HG03432 (cell line): ENCODE data around the gene ZNF616.

Source experiments
- ATAC-seq: cut with Tn5 transposase; IDR thresholded peaks from one replicate; pipeline ENCODE4 v1.9.1; 2021; ENCODE audit warnings: mild to moderate bottlenecking, moderate library complexity; ENCODE audit not compliant: unreplicated experiment

ZNF616 gene

DNA sequence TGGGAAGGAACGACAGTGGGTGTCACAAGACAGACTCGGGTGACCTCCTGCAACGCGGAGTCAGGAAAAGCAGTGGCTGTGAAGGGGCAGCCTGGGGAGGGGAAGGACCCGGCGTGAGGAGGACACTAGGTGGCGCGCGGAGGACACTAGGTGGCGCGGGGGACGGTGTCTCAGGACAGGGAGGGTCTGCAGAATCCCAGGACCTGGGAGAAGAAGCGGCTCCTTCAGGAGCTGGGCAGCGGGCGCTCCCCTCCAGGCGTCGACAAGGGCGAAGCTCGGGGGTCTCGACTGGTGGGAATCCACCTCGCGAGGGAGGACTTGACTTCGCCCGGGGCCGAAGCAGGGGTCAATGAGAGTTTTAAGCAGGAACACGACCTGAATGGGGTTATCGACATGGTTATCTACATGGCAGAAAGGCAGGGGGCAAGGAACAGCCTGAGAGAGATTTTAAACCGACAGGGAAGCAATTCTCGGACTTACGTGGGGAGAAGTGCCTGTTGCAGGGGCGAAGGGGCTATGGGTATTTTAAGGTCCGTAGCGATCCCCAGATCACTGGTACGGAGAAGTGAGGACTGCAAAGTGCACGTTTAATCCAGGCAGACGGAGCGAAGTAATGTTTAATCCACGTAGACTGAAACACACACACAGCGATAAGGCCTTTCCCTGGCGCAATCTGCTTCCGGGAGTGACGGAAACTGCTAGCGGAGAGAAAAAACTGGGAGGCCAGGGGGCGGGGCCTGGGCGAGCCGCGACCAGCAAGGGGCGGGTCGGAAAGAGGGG lies at the start of gene ZNF616:
Gene ZNF616 (minus strand): TSS at position 687 of the 780 bp plus-strand sequence. CDS start 9,426 bp downstream, outside the sequence.
- peak; percentile 69 for ATAC-seq

DNA sequence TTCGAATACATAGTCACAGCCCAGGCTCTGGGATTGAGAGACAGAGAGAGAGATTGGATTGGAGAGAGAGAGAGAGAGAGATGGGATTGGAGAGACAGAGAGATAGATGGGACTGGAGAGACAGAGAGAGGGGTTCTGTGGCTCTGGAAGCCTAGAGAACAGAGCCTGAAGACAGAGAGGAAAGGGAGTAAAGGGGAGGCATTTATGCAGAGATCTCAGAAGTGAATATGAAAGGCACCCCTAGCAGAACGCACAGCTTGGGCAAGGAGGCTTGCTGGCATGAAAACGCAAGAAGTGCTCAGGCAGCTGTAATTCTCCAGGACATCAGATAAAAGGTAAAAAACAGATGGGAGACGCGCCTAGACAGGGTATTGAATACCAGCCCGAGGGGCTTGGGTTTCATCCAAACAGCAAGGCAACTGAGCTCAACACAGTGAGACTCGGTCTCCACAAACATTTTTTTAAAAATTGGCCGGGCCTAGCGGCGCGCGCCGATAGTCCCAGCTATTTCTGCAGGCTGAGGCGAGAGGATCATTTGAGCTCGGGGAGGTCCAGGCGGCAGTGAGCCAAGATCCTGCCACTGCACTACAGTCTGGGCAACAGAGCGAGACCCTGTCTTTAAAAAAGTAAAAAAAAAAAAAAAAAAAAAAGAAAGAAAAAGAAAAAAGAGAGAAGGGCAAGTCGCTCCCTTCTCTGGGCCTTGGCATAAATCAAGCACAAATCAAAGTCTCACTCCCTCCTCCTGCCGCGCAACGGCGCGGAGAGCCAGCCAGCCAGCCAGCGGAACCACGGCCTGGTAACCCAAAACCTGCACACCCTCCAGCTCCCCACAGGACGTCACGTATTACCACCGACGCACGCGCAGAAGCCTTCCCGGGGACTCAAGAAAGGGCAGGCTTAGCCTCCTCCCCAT lies 49.3 kb upstream of the ZNF616 start:
- ATAC-seq: peak; percentile 3

DNA sequence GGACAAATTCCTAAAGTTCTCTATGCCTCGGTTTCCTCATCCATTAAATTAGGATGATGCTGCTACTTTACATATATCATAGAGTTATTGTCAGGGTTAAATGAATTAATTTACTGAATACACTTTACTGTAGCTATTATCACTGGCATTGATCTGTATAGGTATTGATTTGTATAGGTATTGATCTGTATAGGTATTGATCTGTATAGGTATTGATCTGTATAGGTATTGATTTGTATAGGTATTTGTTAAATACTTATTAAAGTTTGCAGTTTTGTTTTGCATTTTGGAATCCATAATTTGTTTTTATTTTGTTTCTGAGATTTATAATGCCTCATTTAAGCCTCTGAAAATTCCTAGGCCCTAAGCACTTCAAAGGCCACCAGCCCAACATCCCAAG lies 47.7 kb upstream of the ZNF616 start:
- no peak for ATAC-seq

DNA sequence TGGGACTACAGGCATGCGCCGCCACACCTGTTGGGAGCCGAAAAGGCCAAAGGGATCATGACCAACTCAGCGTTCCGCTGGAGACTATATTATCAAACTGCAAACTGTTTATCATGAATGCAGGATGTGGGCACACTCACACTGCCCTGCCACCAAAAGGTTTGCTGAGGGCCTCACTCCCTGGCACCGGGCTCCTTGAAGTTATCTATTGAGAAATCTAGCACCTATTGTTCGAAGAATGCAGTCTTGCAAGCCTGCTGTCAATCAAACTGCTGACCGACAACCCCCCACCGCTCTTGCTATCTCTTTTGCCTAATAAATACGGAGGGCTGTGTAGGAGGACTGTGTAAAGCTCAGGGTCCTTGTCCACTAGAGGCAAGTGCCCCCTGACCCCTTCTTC lies 36.8 kb upstream of the ZNF616 start:
- no peak for ATAC-seq

DNA sequence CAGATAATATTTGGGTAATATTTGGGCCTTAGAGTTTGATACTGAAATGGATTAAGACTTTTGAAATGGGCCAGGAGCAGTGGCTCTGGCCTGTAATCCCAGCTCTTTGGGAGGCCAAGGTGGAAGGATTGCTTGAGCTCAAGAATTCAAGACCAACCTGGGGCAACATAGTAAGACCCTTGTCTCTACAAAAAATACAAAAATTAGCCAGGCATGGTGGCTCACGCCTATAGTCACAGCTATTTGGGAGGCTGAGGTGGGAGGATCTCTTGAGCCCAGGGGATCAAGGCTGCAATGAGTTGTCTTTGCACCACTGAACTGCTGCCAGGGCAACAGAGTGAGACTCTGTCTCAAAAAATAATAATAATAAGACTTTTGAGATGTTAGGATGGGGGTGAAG lies 32.6 kb upstream of the ZNF616 start:
- no peak for ATAC-seq

DNA sequence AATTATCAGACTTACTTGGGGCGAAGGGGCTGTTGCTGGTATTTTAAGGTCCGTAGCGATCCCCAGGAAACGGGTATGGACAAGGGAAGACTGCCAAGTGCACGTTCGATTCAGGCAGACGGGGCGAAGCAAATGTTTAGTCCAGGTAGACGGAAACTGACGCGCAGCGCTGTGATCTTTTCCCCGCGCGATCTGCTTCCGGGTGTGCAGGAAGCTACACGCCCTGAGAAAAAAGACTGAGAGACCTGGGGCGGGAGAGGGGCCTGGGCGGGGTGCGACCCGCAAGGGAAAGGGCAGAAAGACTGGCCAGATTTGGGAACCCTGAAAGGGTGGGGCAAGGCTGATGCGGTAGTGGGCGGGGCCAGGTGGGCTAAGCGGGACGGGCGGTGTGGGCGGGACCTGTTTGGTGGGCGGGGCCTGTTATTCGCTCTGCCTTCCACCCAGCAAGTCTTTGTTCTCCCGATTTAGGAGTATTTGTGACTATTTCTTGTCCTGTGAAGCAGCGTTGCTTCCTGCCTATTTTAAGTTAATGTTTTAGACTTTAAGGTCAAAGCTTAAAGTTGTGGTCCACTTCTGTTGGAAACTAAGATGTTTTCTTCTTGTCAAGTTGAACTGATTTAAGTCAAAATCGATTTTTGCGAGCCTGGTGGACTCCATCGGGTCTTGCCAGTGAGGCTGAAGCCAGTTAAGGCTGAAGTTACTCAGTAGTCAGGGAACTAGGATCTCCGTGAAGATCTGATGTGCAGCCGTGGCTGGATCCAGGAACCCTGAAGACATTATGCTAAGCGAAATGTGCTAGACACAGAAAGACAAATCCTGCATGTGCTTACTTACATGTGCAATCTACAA lies 31.8 kb upstream of the ZNF616 start, which contains the start of gene ZNF836:
Gene ZNF836 (minus strand): TSS at position 301 of the 849 bp plus-strand sequence. CDS start 3,549 bp downstream, outside the sequence.
- ATAC-seq: peak; percentile 74

DNA sequence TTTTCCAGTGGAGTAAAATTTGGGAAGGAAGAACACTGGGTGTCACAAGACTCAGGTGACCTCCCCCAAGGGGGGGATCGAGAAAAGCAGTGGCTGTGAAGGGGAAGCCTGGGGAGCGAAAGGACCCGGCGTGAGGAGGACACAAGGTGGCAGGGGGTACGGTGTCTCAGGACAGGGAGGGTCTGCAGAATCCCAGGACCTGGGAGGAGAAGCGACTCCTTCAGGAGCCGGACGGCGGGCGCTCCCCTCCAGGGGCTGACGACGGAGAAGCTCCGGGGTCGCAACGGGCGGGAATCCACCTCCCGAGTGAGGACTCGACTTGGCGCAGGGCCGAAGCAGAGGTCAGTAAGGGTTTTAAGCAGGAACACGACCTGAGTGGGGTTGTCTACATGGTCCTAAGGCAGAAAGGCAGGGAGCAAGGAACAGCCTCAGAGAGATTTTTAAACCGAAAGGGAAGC lies 31.2 kb upstream of the ZNF616 start:
- ATAC-seq: peak; percentile 22

DNA sequence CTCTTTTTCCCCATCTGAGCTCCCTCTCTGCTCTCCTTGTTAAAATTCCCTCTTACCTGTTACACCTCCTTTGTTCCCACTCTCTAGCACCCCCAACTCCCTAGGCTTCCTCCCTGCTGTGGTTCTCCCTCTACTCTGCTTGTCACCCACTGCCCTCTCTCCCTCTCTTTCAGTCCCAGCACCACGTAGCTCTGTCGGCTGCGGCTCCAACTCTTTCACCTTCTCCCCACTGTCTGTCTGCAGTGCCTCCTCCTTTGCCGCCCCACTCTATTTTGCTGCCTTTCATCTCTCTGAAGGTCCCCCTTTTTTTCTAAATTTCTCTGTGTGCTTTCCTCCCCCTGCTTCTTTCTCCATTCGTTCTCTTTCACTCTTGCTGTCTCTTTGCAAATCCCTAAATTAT lies 30.6 kb upstream of the ZNF616 start:
- ATAC-seq: no peak

DNA sequence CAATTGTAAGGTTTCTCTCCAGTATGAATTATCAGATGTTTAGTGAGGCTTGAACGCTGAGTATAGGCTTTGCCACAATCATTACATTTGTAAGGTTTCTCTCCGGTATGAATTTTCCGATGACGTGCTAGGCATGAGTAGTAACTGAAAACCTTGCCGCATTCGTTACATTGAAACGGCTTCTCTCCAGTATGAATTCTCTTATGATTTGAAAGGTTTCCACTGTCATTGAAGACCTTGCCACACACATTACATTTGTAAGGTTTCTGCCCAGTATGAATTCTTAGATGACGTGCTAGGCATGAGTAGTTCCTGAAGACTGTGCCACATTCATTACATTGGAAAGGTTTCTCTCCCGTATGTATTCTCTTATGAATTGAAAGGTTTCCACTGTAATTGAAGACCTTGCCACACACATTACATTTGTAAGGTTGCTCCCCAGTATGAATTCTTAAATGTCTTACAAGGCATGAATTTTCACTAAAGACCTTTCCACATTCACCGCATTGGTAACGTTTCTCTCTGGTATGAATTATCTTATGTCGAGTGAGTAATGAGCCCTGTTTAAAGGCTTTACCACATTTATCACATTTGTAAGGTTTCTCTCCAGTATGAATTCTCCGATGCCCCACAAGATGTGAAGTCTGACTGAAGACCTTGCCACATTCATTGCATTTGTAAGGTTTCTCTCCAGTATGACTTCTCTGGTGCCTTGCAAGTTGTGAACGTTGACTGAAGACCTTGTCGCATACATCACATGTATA lies 16.0 kb upstream of the ZNF616 start:
- no peak for ATAC-seq

DNA sequence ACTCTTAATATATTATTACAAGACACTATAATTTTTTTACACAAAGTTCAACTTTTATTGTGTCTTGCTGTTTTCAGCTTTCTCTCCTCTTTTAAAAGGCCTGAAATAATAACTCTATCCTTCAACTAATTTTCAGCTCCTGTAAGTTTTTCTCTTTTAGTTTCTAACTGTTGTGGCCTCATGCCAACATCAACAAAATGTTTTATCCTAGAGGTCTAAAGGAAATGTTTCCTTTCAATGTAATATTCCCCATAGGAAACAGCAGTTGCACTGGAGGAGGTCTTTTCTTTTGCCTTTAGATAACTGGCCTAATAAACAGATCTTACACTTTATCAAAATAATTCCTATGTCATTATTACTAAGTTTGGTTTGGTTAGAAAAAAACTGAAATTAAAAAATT lies 8.5 kb upstream of the ZNF616 start:
- no peak for ATAC-seq

DNA sequence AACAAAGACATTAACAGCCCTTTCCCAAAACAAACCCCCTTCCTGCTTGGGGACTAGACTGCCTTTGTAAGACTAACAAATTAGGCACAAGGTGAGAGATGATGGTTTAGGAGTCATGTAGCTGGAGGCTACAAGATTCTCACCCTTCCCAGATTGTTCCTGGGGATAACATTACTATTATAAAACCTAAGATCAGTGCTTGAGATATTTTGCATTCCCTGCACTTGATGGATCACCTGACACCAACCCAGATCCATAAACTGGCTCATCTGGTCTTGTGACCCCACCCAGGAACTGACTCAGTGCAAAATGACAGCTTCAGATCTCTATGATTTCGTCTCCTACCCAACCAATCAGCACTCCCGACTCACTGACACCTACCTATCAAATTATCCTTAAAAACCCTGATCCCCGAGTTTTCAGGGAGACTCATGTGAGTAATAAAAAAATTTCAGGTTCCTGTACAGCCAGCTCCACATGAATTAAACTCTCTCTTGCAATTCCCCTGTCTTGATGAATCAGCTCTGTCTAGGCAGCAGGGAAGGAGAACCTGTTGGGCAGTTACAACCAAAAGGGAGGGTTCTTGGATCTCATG lies 2.4 kb upstream of the ZNF616 start:
- no peak for ATAC-seq

DNA sequence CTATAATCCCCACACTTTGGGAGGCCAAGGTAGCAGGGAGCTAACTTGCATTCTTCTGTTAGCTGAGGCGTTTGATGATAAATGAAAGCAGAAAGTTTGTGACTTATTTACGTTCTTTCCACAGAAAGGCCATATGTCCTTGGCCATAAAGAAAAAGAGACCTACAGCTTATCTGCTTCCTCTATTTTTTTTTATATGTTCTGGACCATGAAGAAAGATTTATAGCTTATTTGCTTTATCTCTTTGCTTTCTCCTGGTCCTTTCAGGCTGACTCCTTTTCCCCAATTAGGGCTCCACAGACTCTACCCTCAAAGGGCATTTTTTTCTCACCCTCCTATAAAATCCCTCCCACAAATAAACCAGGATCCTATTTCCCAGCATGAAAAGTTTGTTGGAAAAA lies 1.5 kb upstream of the ZNF616 start:
- no peak for ATAC-seq

DNA sequence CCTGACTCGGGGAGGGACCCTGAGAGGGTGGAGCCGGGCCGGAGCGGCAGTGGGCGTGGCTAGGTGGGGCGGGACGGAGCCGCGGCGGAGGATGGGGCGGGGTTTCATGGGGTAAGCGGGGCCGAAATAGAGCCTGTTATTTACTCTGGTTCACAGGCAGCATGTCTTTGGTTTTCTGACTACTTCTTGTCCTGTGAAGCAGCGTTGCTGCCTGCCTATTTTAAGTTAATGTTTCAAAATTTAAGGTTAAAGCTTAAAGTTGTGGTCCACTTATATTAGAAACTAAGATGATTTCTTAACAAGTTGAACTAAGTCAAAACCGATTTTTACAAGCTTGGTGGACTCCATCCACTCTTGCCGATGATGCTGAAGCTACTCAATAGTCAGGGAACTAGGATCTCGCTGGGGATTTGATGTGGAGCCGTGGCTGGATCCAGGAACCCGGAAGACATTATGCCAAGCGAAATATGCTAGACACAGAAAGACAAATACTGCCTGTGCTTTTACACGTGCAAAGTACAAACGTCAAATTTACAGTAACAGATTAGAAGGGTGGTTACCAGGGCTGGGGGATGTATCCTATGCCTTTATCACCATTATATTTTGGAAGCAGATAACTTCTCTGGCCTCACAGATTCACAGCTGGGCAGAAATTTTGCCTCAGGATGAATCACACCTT lies 433 bp upstream of the ZNF616 start:
- peak; percentile 85 for ATAC-seq

DNA sequence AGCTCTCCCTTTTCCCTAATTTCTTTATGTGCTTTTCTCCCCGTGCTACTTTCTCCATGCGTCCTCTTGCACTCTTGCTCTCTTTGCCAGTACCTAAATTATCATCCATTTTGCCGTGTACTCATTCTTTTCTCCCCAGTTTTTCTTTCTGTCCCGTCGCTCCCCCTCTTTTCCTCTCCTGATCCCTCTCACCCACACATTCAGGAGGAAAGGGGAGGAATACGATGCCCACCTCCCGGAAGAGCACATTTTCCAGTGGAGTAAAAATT lies 821 bp downstream of the ZNF616 start:
- no peak for ATAC-seq

DNA sequence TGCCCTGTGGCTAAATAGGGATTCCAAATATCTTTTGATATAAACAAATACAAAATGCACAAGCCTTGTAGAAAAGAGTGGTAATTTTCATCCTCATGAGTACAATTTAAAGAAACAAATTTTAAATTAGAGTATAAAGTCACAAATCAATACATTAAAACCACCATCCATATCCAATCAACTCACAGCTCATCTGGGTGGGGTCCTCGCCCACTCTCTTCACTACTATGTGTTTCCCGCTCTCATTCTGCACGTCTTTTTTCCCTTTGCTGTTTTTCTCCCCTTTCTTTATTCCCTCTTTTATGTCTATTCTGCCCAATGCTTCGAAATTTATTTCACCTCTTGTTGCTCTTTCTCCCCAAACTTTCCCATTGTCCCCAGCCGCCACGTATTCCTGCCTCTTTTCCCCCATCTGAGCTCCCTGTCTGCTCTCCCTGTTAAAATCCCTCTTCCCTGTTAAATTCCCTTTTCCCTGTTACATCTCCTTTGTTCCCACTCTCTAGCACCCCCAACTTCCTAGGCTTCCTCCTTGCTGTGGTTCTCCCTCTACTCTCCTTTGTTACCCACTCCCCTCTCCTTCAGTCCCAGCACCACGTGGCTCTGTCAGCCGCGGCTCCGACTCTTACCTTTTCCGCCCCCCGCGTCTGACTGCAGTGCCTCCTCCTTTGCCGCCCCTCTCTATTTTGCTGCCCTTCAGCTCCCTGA lies 1.3 kb downstream of the ZNF616 start:
- no peak for ATAC-seq

DNA sequence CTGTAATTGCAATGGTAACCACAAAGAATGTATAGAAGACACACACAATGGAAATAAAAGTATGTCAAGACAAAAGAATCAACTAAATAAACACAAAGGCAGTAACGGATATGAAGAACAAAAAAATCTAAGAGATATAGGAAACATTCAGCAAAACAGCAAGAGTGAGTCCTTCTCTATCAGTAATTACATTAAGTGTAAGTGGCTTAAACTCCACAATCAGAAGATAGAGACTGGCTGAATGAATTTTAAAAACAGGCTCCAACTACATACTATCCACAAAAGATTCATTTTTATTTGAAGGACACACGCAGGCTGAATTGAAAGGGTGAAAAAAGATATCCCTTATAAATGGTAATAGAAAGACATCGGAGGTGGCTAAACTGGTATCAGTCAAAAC lies 19.5 kb downstream of the ZNF616 start:
- no peak for ATAC-seq

DNA sequence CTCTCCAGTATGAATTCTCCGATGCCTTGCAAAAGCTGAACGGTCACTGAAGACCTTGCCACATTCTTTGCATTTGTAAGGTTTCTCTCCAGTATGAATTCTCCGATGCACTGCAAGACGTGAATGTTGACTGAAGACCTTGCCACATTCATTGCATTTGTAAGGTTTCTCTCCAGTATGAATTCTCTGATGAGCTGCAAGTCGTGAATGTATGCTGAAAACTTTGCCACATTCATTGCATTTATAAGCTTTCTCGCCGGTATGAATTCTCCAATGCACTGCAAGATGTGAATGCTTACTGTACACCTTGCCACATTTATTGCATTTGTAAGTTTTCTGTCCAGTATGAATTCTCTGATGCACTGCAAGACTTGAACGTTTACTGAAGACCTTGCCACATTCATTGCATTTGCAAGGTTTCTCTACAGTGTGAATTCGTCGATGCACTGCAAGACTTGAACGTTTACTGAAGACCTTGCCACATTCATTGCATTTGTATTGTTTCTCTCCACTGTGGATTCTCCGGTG lies 24.1 kb downstream of the ZNF616 start:
- ATAC-seq: no peak

DNA sequence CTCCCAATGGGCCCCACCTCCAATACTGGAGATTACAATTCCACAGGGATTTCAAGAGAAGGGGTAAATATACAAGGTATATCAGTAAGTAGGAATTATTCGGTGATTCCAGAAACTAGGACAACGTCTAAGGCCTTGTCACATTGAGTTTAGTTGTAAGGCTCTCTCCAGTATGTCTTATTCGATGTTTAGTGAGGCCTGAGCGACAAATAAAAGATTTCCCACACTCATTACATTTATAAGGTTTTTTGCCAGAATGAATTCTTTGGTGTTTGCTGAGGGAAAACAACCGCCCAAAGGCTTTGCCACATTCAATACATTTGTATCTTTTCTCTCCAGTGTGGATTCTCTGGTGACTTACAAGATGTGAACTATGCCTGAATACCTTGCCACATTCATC lies 25.0 kb downstream of the ZNF616 start:
- ATAC-seq: no peak

DNA sequence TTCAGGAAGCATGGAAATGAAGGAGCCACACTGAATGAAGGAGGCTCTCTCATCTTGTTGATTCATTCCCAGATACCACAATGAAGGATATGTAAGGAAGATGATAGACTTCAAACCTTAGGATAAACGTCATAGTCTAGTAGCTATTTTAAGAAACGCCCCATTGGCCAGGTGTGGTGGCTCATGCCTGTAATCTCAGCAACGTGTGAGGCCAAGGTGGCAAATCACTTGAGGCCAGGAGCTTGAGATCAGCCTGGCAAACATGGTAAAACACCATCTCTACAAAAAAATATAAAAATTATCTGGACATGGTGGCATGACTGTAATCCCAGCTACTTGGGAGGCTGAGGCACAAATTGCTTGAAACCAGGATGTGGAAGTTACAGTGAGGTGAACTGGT lies 27.1 kb downstream of the ZNF616 start:
- no peak for ATAC-seq
